MM.1S (cell line): ENCODE results near the gene MLH3.

ENCODE experiments used
- DNase-seq: peaks from one replicate; pipeline ENCODE4 v3.0.0-alpha.2; 2015
- H2AFZ ChIP-seq: fragments of 300-600 bp; sonication (generic); 2 replicates; pipeline ENCODE4 v1.6.0; 2016; ENCODE audit warnings: antibody characterized with exemption, low read length
- H3F3A ChIP-seq: fragments of 300-600 bp; sonication (generic); 2 replicates; pipeline ENCODE4 v1.6.1; 2016; ENCODE audit warnings: mild to moderate bottlenecking, antibody characterized with exemption, low read length, moderate library complexity, mixed read lengths; ENCODE audit not compliant: insufficient read depth
- H3K27ac ChIP-seq: fragments of 300-600 bp; sonication (generic); 2 replicates; pipeline ENCODE4 v1.5.1; 2016; ENCODE audit warnings: mild to moderate bottlenecking, low read length
- H3K27me3 ChIP-seq: fragments of 300-600 bp; sonication (generic); replicated peaks from 2 replicates; pipeline ENCODE4 v1.6.0; 2016; ENCODE audit warnings: low read length; ENCODE audit not compliant: insufficient read depth
- H3K36me3 ChIP-seq: fragments of 300-600 bp; sonication (generic); replicated peaks from 2 replicates; pipeline ENCODE4 v1.6.1; 2016; ENCODE audit warnings: mild to moderate bottlenecking, low read length, mixed read lengths; ENCODE audit not compliant: insufficient read depth
- H3K4me1 ChIP-seq: fragments of 300-600 bp; sonication (generic); 2 replicates; pipeline ENCODE4 v1.6.1; 2016; ENCODE audit warnings: low read length, mixed read lengths
- H3K4me2 ChIP-seq: fragments of 300-600 bp; sonication (generic); 2 replicates; pipeline ENCODE4 v1.6.0; 2016; ENCODE audit warnings: low read depth, low read length
- H3K4me3 ChIP-seq: fragments of 300-600 bp; sonication (generic); 2 replicates; pipeline ENCODE4 v1.5.1; 2016; ENCODE audit warnings: low read length, mixed read lengths
- H3K79me2 ChIP-seq: fragments of 300-600 bp; sonication (generic); 2 replicates; pipeline ENCODE4 v1.6.1; 2016; ENCODE audit warnings: mixed run types, low read length, mixed read lengths
- H3K9ac ChIP-seq: fragments of 300-600 bp; sonication (generic); 2 replicates; pipeline ENCODE4 v1.6.1; 2016; ENCODE audit warnings: low read length, mixed read lengths
- H3K9me2 ChIP-seq: fragments of 300-600 bp; sonication (generic); replicated peaks from 2 replicates; pipeline ENCODE4 v1.6.1; 2016; ENCODE audit warnings: mild to moderate bottlenecking, low read length, mixed read lengths; ENCODE audit not compliant: insufficient read depth
- H3K9me3 ChIP-seq: fragments of 300-600 bp; sonication (generic); replicated peaks from 2 replicates; pipeline ENCODE4 v1.6.1; 2016; ENCODE audit warnings: mild to moderate bottlenecking, low read length, mixed read lengths; ENCODE audit not compliant: insufficient read depth
- H4K20me1 ChIP-seq: fragments of 300-600 bp; sonication (generic); 2 replicates; pipeline ENCODE4 v1.6.1; 2016; ENCODE audit warnings: mild to moderate bottlenecking, low read length, moderate library complexity, mixed read lengths; ENCODE audit not compliant: insufficient read depth
- EZH2 ChIP-seq: fragments of 300-600 bp; sonication (generic); optimal IDR thresholded peaks from 2 replicates; pipeline ENCODE3; 2017; ENCODE audit warnings: low read depth, mild to moderate bottlenecking, antibody characterized with exemption, low read length, mixed read lengths
- EZH2phosphoT487 ChIP-seq: fragments of 300-600 bp; sonication (generic); IDR thresholded peaks from 2 replicates; pipeline ENCODE4 v1.6.1; 2018; ENCODE audit warnings: antibody characterized with exemption, low read length
- TF ChIP-seq, protein P1 (sequence below): fragments of 300-600 bp; sonication (generic); IDR thresholded peaks from 2 replicates; pipeline ENCODE4 v1.5.1; 2016; ENCODE audit warnings: antibody characterized with exemption, low read length, mixed read lengths

Gene MLH3

DNA sequence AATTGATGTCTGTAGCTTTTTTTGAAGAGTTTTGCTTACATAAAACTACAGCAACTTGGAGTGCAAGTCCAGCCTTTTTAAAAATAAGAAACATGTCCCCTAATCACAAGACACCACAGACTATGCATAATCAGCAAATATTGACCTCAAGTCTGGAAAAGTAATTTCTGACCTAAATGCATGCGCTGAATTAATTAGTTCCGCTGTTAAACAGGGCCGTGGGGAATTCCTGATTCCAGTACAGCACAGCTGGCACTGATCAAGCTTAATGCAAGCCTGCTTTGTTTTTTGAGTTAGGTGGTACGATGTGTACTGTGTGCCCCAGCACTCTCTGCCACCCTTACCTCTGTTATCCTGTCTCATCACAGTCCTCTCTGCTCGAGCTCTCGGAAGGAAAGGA lies 9.2 kb downstream of the MLH3 start:
- H4K20me1 ChIP-seq: no peaks in the 10 kb centered on the region
- H3K27me3 ChIP-seq: no peaks in the 10 kb centered on the region
- no peak overlapping the region for H3K27ac ChIP-seq
- no peaks in the 10 kb centered on the region for H3F3A ChIP-seq
- no peak overlapping the region for H2AFZ ChIP-seq
- H3K4me3 ChIP-seq: no peak overlapping the region
- H3K4me2 ChIP-seq: no peak overlapping the region
- H3K9me2 ChIP-seq: no peaks in the 10 kb centered on the region
- H3K36me3 ChIP-seq: no peaks in the 10 kb centered on the region
- H3K4me1 ChIP-seq: no peaks in the 10 kb centered on the region
- no peak overlapping the region for H3K9ac ChIP-seq
- H3K9me3 ChIP-seq: no peaks in the 10 kb centered on the region
- TF ChIP-seq EZH2: no peak
- TF ChIP-seq, protein P1, sequence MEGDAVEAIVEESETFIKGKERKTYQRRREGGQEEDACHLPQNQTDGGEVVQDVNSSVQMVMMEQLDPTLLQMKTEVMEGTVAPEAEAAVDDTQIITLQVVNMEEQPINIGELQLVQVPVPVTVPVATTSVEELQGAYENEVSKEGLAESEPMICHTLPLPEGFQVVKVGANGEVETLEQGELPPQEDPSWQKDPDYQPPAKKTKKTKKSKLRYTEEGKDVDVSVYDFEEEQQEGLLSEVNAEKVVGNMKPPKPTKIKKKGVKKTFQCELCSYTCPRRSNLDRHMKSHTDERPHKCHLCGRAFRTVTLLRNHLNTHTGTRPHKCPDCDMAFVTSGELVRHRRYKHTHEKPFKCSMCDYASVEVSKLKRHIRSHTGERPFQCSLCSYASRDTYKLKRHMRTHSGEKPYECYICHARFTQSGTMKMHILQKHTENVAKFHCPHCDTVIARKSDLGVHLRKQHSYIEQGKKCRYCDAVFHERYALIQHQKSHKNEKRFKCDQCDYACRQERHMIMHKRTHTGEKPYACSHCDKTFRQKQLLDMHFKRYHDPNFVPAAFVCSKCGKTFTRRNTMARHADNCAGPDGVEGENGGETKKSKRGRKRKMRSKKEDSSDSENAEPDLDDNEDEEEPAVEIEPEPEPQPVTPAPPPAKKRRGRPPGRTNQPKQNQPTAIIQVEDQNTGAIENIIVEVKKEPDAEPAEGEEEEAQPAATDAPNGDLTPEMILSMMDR: no peak
- TF ChIP-seq EZH2phosphoT487: no peak
- H3K79me2 ChIP-seq: no peaks in the 10 kb centered on the region
- no peak for DNase-seq

DNA sequence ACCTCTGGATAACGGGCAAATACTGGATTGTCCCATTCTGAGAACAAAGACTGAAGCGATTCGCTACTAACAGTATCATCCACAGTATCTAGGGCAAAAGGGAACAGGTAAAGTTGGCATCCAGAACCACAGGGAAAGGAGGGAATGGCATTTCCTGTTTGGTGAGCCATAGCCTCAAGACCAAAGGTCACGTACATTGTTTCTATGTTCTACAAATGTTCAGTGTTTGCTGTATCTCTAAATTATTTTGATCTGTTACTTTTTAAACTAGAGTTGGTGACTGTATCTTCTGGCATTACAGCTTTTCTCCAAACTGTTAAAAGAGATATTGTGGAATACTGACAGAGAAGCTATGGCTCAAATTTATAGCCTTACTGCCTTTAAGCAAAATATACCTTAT lies 9.7 kb downstream of the MLH3 start:
- Histone ChIP-seq H3K79me2 (no peaks in the 10 kb centered on the region), H3K9me3 (no peaks in the 10 kb centered on the region), H3K9me2 (no peaks in the 10 kb centered on the region), H3K36me3 (no peaks in the 10 kb centered on the region), H3K4me2 (no peak overlapping the region), H3F3A (no peaks in the 10 kb centered on the region), H3K9ac (no peak overlapping the region), H3K27me3 (no peaks in the 10 kb centered on the region), H3K4me3 (no peak overlapping the region), H3K27ac (no peak overlapping the region), H3K4me1 (no peaks in the 10 kb centered on the region), H4K20me1 (no peaks in the 10 kb centered on the region), H2AFZ (no peak overlapping the region)
- TF ChIP-seq, protein P1: no peak
- no peak for TF ChIP-seq EZH2phosphoT487
- TF ChIP-seq EZH2: no peak
- no peak for DNase-seq

DNA sequence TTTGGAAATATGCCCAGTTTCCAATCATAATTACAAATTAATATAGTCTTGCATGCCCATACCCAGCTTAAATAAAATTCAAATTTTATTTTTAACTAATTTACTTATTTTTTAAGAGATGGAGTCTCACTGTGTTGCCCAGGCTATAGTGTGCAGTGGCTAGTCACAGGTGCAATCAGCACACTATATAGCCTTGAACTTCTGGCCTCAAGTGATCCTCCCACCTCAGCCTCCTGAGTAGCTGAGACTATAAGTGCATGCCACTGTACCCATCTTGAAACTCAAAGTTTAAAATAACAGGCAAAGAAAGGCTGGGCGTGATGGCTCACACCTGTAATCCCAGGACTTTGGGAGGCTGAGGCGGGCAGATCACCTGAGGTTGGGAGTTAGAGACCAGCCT lies 10.3 kb downstream of the MLH3 start:
- no peak overlapping the region for H3K4me3 ChIP-seq
- no peaks in the 10 kb centered on the region for H3K4me1 ChIP-seq
- H3K4me2 ChIP-seq: no peak overlapping the region
- H3K9ac ChIP-seq: no peak overlapping the region
- no peaks in the 10 kb centered on the region for H3K9me3 ChIP-seq
- H4K20me1 ChIP-seq: no peaks in the 10 kb centered on the region
- H3K36me3 ChIP-seq: no peaks in the 10 kb centered on the region
- no peaks in the 10 kb centered on the region for H3K79me2 ChIP-seq
- no peaks in the 10 kb centered on the region for H3F3A ChIP-seq
- no peaks in the 10 kb centered on the region for H3K9me2 ChIP-seq
- H3K27ac ChIP-seq: no peak overlapping the region
- no peaks in the 10 kb centered on the region for H3K27me3 ChIP-seq
- no peak for DNase-seq
- TF ChIP-seq EZH2 (no peak), EZH2phosphoT487 (no peak)
- TF ChIP-seq, protein P1: no peak
- no peak overlapping the region for H2AFZ ChIP-seq

DNA sequence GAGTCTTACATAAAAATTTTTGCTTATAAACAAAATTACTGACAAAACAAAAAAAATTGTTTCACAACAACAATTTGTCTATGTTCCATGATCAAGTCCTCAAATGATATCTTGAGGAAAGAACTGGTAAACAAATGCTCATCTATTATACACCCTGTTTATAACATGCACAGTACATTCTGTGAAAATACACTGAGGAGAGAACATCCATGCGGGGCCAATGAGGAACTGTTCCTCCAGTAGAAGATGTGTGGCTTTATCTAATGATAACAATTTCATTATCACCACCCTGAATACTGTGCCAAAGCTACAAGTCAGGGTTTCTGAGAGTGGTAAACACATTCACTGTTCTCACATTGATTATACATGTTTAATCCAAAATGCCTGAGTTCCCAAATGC lies 10.8 kb downstream of the MLH3 start:
- TF ChIP-seq EZH2 (no peak), EZH2phosphoT487 (no peak)
- TF ChIP-seq, protein P1: no peak
- H3F3A ChIP-seq: no peaks in the 10 kb centered on the region
- H3K9me2 ChIP-seq: no peaks in the 10 kb centered on the region
- no peaks in the 10 kb centered on the region for H3K4me1 ChIP-seq
- no peak overlapping the region for H2AFZ ChIP-seq
- H3K36me3 ChIP-seq: no peaks in the 10 kb centered on the region
- no peak for DNase-seq
- no peak overlapping the region for H3K4me2 ChIP-seq
- no peak overlapping the region for H3K4me3 ChIP-seq
- H3K79me2 ChIP-seq: no peaks in the 10 kb centered on the region
- no peaks in the 10 kb centered on the region for H3K27me3 ChIP-seq
- no peak overlapping the region for H3K27ac ChIP-seq
- no peaks in the 10 kb centered on the region for H4K20me1 ChIP-seq
- H3K9me3 ChIP-seq: no peaks in the 10 kb centered on the region
- H3K9ac ChIP-seq: no peak overlapping the region
